Measurements from ENCODE around the gene C20orf202. TPM values are rescaled to one million over a fixed set of nuclear protein-coding genes. Genes with fewer than 3 reads are reported as not detected.

The C20orf202 gene
- 0.24 TPM for polyA plus RNA-seq (2013, experiment 1 of 2)
- 0.10 TPM for polyA plus RNA-seq (2013, experiment 2 of 2)

- no peak for DNase-seq (ENCODE audit: low spot score)
- no peak within 1 kb of the TSS for H3K4me3 ChIP-seq (ENCODE audit: low read length in 2 of 2)
- no peak within 1 kb of the TSS for H2AK5ac ChIP-seq (ENCODE audit: low read depth, low read length)
- no peak within 1 kb of the TSS for H2AFZ ChIP-seq (ENCODE audit: low read length)
- H3K27ac ChIP-seq (replicated peaks; ENCODE audit: low read length) = no peak within 1 kb of the TSS
- H3K79me1 ChIP-seq (ENCODE audit: low read depth, low read length) = no peaks in the 10 kb centered on the region
- H3K4me1 ChIP-seq (ENCODE audit: control insufficient read depth in 2 of 2, insufficient read depth in 1 of 2, low read depth in 1 of 2, low read length in 2 of 2) = no peaks in the 10 kb centered on the region
- no peak within 1 kb of the TSS for H2BK12ac ChIP-seq (ENCODE audit: low read length)
- H3K27me3 ChIP-seq (ENCODE audit: control insufficient read depth in 3 of 3, insufficient read depth in 3 of 3, low read depth in 1 of 3, low read length in 3 of 3) = peaks cover 0 to 14% (median 0%) of the 10 kb centered on the region in 3 experiments
- H3K14ac ChIP-seq (ENCODE audit: low read length) = no peak within 1 kb of the TSS
- no peak within 1 kb of the TSS for H2BK5ac ChIP-seq (ENCODE audit: low read length)
- H3K9me3 ChIP-seq (replicated peaks in 1 of 2; ENCODE audit: control insufficient read depth in 2 of 2, insufficient read depth in 1 of 2, low read depth in 1 of 2, low read length in 2 of 2) = no peaks in the 10 kb centered on the region
- no peak within 1 kb of the TSS for H3K9ac ChIP-seq (ENCODE audit: low read depth, low read length, poor library complexity)
- no peak within 1 kb of the TSS for H4K91ac ChIP-seq (ENCODE audit: low read depth, low read length, poor library complexity)
- H3K18ac ChIP-seq (ENCODE audit: low read length) = no peak within 1 kb of the TSS
- H3K36me3 ChIP-seq (replicated peaks in 1 of 2; ENCODE audit: control insufficient read depth in 2 of 2, insufficient read depth in 2 of 2, low read length in 2 of 2) = no peaks in the 10 kb centered on the region
- H4K8ac ChIP-seq (ENCODE audit: low read depth, low read length) = no peak within 1 kb of the TSS
- no CpG with 5 or more reads among the region's 5 CpGs for WGBS, 2 donors (ENCODE audit: extremely low coverage in 2 of 2, insufficient read length in 2 of 2, insufficient replicate concordance in 1 of 2)
- no peak within 1 kb of the TSS for H3K4me2 ChIP-seq (ENCODE audit: insufficient read depth, low read length, poor library complexity, severe bottlenecking)
- no peak within 1 kb of the TSS for H3K4ac ChIP-seq (ENCODE audit: low read length)
- H3K23ac ChIP-seq (ENCODE audit: low read depth, low read length, poor library complexity) = no peak within 1 kb of the TSS
- no peak within 1 kb of the TSS for H2BK15ac ChIP-seq (ENCODE audit: low read length)
- no peak within 1 kb of the TSS for H2BK120ac ChIP-seq (ENCODE audit: low read depth, low read length)
Measured at GRCh38 chr20:1202762-1203504, at the start of gene C20orf202. TSS of gene C20orf202 (plus strand) at chr20:1203454. CDS start at chr20:1203586, 132 bp downstream.

GRCh38 chr20:1154226-1154625, 49.0 kb upstream of the C20orf202 start:
- Histone ChIP-seq H3K14ac (ENCODE audit: low read length) (no peak overlapping the region), H3K79me1 (ENCODE audit: low read depth, low read length) (no peaks in the 10 kb centered on the region), H3K9me3 (replicated peaks in 1 of 2; ENCODE audit: control insufficient read depth in 2 of 2, insufficient read depth in 1 of 2, low read depth in 1 of 2, low read length in 2 of 2) (peaks cover 0 to 4% of the 10 kb centered on the region in 2 donors), H3K27ac (replicated peaks; ENCODE audit: low read length) (no peak overlapping the region), H4K91ac (ENCODE audit: low read depth, low read length, poor library complexity) (no peak overlapping the region), H4K8ac (ENCODE audit: low read depth, low read length) (no peak overlapping the region), H3K23ac (ENCODE audit: low read depth, low read length, poor library complexity) (no peak overlapping the region), H3K4me2 (ENCODE audit: insufficient read depth, low read length, poor library complexity, severe bottlenecking) (no peak overlapping the region), H2AK5ac (ENCODE audit: low read depth, low read length) (no peak overlapping the region), H3K4me1 (ENCODE audit: control insufficient read depth in 2 of 2, insufficient read depth in 1 of 2, low read depth in 1 of 2, low read length in 2 of 2) (no peaks in the 10 kb centered on the region), H3K9ac (ENCODE audit: low read depth, low read length, poor library complexity) (no peak overlapping the region), H2BK5ac (ENCODE audit: low read length) (no peak overlapping the region), H2BK15ac (ENCODE audit: low read length) (no peak overlapping the region), H2BK120ac (ENCODE audit: low read depth, low read length) (no peak overlapping the region), H2AFZ (ENCODE audit: low read length) (no peak overlapping the region), H3K4ac (ENCODE audit: low read length) (no peak overlapping the region), H3K4me3 (ENCODE audit: low read length in 2 of 2) (no peak overlapping the region), H2BK12ac (ENCODE audit: low read length) (no peak overlapping the region), H3K18ac (ENCODE audit: low read length) (no peak overlapping the region), H3K36me3 (replicated peaks in 1 of 2; ENCODE audit: control insufficient read depth in 2 of 2, insufficient read depth in 2 of 2, low read length in 2 of 2) (peaks cover 1 to 83% of the 10 kb centered on the region in 2 donors), H3K27me3 (ENCODE audit: control insufficient read depth in 3 of 3, insufficient read depth in 3 of 3, low read depth in 1 of 3, low read length in 3 of 3) (no peaks in the 10 kb centered on the region)
- DNase-seq (ENCODE audit: low spot score) = no peak

GRCh38 chr20:1154691-1155090, 48.6 kb upstream of the C20orf202 start:
- Histone ChIP-seq H4K8ac (ENCODE audit: low read depth, low read length) (no peak overlapping the region), H2AFZ (ENCODE audit: low read length) (no peak overlapping the region), H3K4me1 (ENCODE audit: control insufficient read depth in 2 of 2, insufficient read depth in 1 of 2, low read depth in 1 of 2, low read length in 2 of 2) (no peaks in the 10 kb centered on the region), H3K23ac (ENCODE audit: low read depth, low read length, poor library complexity) (no peak overlapping the region), H3K4me3 (ENCODE audit: low read length in 2 of 2) (no peak overlapping the region), H3K18ac (ENCODE audit: low read length) (no peak overlapping the region), H3K4me2 (ENCODE audit: insufficient read depth, low read length, poor library complexity, severe bottlenecking) (no peak overlapping the region), H2BK5ac (ENCODE audit: low read length) (no peak overlapping the region), H3K36me3 (replicated peaks in 1 of 2; ENCODE audit: control insufficient read depth in 2 of 2, insufficient read depth in 2 of 2, low read length in 2 of 2) (peaks cover 1 to 83% of the 10 kb centered on the region in 2 donors), H3K27me3 (ENCODE audit: control insufficient read depth in 3 of 3, insufficient read depth in 3 of 3, low read depth in 1 of 3, low read length in 3 of 3) (no peaks in the 10 kb centered on the region), H4K91ac (ENCODE audit: low read depth, low read length, poor library complexity) (no peak overlapping the region), H3K79me1 (ENCODE audit: low read depth, low read length) (no peaks in the 10 kb centered on the region), H2BK120ac (ENCODE audit: low read depth, low read length) (no peak overlapping the region), H3K27ac (replicated peaks; ENCODE audit: low read length) (no peak overlapping the region), H2BK15ac (ENCODE audit: low read length) (no peak overlapping the region), H3K9me3 (replicated peaks in 1 of 2; ENCODE audit: control insufficient read depth in 2 of 2, insufficient read depth in 1 of 2, low read depth in 1 of 2, low read length in 2 of 2) (peaks cover 0 to 4% of the 10 kb centered on the region in 2 donors), H2BK12ac (ENCODE audit: low read length) (no peak overlapping the region), H3K14ac (ENCODE audit: low read length) (no peak overlapping the region), H2AK5ac (ENCODE audit: low read depth, low read length) (no peak overlapping the region), H3K4ac (ENCODE audit: low read length) (no peak overlapping the region), H3K9ac (ENCODE audit: low read depth, low read length, poor library complexity) (no peak overlapping the region)
- DNase-seq (ENCODE audit: low spot score) = no peak
- no CpG with 5 or more reads among the region's 1 CpG for WGBS, 2 donors (ENCODE audit: extremely low coverage in 2 of 2, insufficient read length in 2 of 2, insufficient replicate concordance in 1 of 2)

- no CpG with 5 or more reads among the region's 3 CpGs for WGBS, 2 donors (ENCODE audit: extremely low coverage in 2 of 2, insufficient read length in 2 of 2, insufficient replicate concordance in 1 of 2)
- no peaks in the 10 kb centered on the region for H3K4me1 ChIP-seq (ENCODE audit: control insufficient read depth in 2 of 2, insufficient read depth in 1 of 2, low read depth in 1 of 2, low read length in 2 of 2)
Measured at GRCh38 chr20:1155342-1155741, 47.9 kb upstream of the C20orf202 start.

More at GRCh38 chr20:1155342-1155741, 47.9 kb upstream of the C20orf202 start:
- H3K27ac ChIP-seq (replicated peaks; ENCODE audit: low read length) = no peak overlapping the region
- H3K9me3 ChIP-seq (replicated peaks in 1 of 2; ENCODE audit: control insufficient read depth in 2 of 2, insufficient read depth in 1 of 2, low read depth in 1 of 2, low read length in 2 of 2) = peaks cover 0 to 4% of the 10 kb centered on the region in 2 donors
- H3K9ac ChIP-seq (ENCODE audit: low read depth, low read length, poor library complexity) = no peak overlapping the region
- no peak overlapping the region for H2BK5ac ChIP-seq (ENCODE audit: low read length)
- no peak overlapping the region for H3K4me2 ChIP-seq (ENCODE audit: insufficient read depth, low read length, poor library complexity, severe bottlenecking)
- no peak overlapping the region for H2AFZ ChIP-seq (ENCODE audit: low read length)
- no peak for DNase-seq (ENCODE audit: low spot score)
- no peak overlapping the region for H3K23ac ChIP-seq (ENCODE audit: low read depth, low read length, poor library complexity)
- H3K27me3 ChIP-seq (ENCODE audit: control insufficient read depth in 3 of 3, insufficient read depth in 3 of 3, low read depth in 1 of 3, low read length in 3 of 3) = no peaks in the 10 kb centered on the region
- H4K91ac ChIP-seq (ENCODE audit: low read depth, low read length, poor library complexity) = no peak overlapping the region
- H2AK5ac ChIP-seq (ENCODE audit: low read depth, low read length) = no peak overlapping the region
- H3K36me3 ChIP-seq (replicated peaks in 1 of 2; ENCODE audit: control insufficient read depth in 2 of 2, insufficient read depth in 2 of 2, low read length in 2 of 2) = peaks cover 1 to 83% of the 10 kb centered on the region in 2 donors
- H3K4ac ChIP-seq (ENCODE audit: low read length) = no peak overlapping the region
- no peak overlapping the region for H2BK120ac ChIP-seq (ENCODE audit: low read depth, low read length)
- no peaks in the 10 kb centered on the region for H3K79me1 ChIP-seq (ENCODE audit: low read depth, low read length)
- no peak overlapping the region for H3K4me3 ChIP-seq (ENCODE audit: low read length in 2 of 2)
- H2BK15ac ChIP-seq (ENCODE audit: low read length) = no peak overlapping the region
- no peak overlapping the region for H3K18ac ChIP-seq (ENCODE audit: low read length)
- no peak overlapping the region for H2BK12ac ChIP-seq (ENCODE audit: low read length)
- H4K8ac ChIP-seq (ENCODE audit: low read depth, low read length) = no peak overlapping the region
- no peak overlapping the region for H3K14ac ChIP-seq (ENCODE audit: low read length)

All from neuronal stem cell (in vitro differentiated cells).